Karpas-422 (cell line): ENCODE data around the gene GPR32. TPM values are rescaled to one million over a fixed set of nuclear protein-coding genes. Genes with fewer than 3 reads are reported as not detected.

Source experiments
- DNase-seq: peaks from one replicate; pipeline ENCODE4 v3.0.0-alpha.2; 2015
- H2AFZ ChIP-seq: fragments of 200-600 bp; sonication (generic); 2 replicates; pipeline ENCODE4 v1.6.1; 2014; ENCODE audit warnings: antibody characterized with exemption, low read length, mixed read lengths
- H3K27ac ChIP-seq: fragments of 200-600 bp; sonication (generic); 2 replicates; pipeline ENCODE4 v1.5.1; 2014; ENCODE audit warnings: mild to moderate bottlenecking, low read length, moderate library complexity
- H3K27me3 ChIP-seq: fragments of 200-600 bp; sonication (generic); 2 replicates; pipeline ENCODE4 v1.6.1; 2014; ENCODE audit warnings: low read length, mixed read lengths
- H3K36me3 ChIP-seq: fragments of 200-600 bp; sonication (generic); 2 replicates; pipeline ENCODE4 v1.6.1; 2014; ENCODE audit warnings: low read length, mixed read lengths; ENCODE audit not compliant: insufficient read depth
- H3K4me1 ChIP-seq: fragments of 200-600 bp; sonication (generic); 2 replicates; pipeline ENCODE4 v1.6.1; 2014; ENCODE audit warnings: mild to moderate bottlenecking, low read length, mixed read lengths
- H3K4me2 ChIP-seq: fragments of 200-600 bp; sonication (generic); 2 replicates; pipeline ENCODE4 v1.6.1; 2014; ENCODE audit warnings: low read length, low read depth, mild to moderate bottlenecking; ENCODE audit not compliant: poor library complexity, severe bottlenecking
- H3K4me3 ChIP-seq: fragments of 200-600 bp; sonication (generic); 2 replicates; pipeline ENCODE4 v1.5.1; 2014; ENCODE audit warnings: mild to moderate bottlenecking, antibody characterized with exemption, low read length, mixed read lengths
- H3K79me2 ChIP-seq: fragments of 200-600 bp; sonication (generic); 2 replicates; pipeline ENCODE4 v1.6.1; 2014; ENCODE audit warnings: mild to moderate bottlenecking, low read length, mixed read lengths
- H3K9ac ChIP-seq: fragments of 200-600 bp; sonication (generic); 2 replicates; pipeline ENCODE4 v1.6.0; 2014; ENCODE audit warnings: low read length
- H3K9me2 ChIP-seq: fragments of 200-600 bp; sonication (generic), shearing (Covaris generic); replicated peaks from 2 replicates; pipeline ENCODE4 v1.6.0; 2014; ENCODE audit warnings: mild to moderate bottlenecking, low read length, moderate library complexity; ENCODE audit not compliant: insufficient read depth
- H3K9me3 ChIP-seq: fragments of 300-700, 200-600 bp; sonication (generic); 2 replicates; pipeline ENCODE4 v1.6.1; 2014; ENCODE audit warnings: low read length, mixed read lengths
- H4K20me1 ChIP-seq: fragments of 200-600 bp; sonication (generic); 2 replicates; pipeline ENCODE4 v1.6.1; 2014; ENCODE audit warnings: mild to moderate bottlenecking, antibody characterized with exemption, low read length, low read depth; ENCODE audit not compliant: insufficient read depth
- total RNA-seq: library from RNA; depleted of rRNA; stranded (reverse); fragments of >200 nt; shearing (Covaris generic); gene quantifications from 2 replicates; pipeline ENCODE4 v1.2.3, GENCODE V29; 2014; ENCODE audit warnings: low replicate concordance

The GPR32 gene
- total RNA-seq, 1 experiment from 2014 or later, result not detected

- peak overlapping the region; percentile 66 for H3K4me3 ChIP-seq
- H3K9ac ChIP-seq, result peak overlapping the region; percentile 76
- DNase-seq, result no peak
- no peaks in the 10 kb centered on the region for H3K9me2 ChIP-seq
- H3K9me3 ChIP-seq, result no peaks in the 10 kb centered on the region
- H3K27me3 ChIP-seq, result no peaks in the 10 kb centered on the region
- no peak overlapping the region for H3K27ac ChIP-seq
- no peak overlapping the region for H2AFZ ChIP-seq
- H3K4me1 ChIP-seq, result peaks cover 9% of the 10 kb centered on the region
- no peaks in the 10 kb centered on the region for H3K79me2 ChIP-seq
- H3K36me3 ChIP-seq, result no peaks in the 10 kb centered on the region
- no peaks in the 10 kb centered on the region for H4K20me1 ChIP-seq
- peak overlapping the region; percentile 62 for H3K4me2 ChIP-seq
These were observed 44.9 kb upstream of the GPR32 start for GRCh38 chr19:50725218-50725910.

- Histone ChIP-seq H3K36me3 (no peaks in the 10 kb centered on the region), H3K27ac (no peak overlapping the region), H3K27me3 (no peaks in the 10 kb centered on the region), H2AFZ (no peak overlapping the region), H3K9me2 (no peaks in the 10 kb centered on the region), H4K20me1 (no peaks in the 10 kb centered on the region), H3K9me3 (no peaks in the 10 kb centered on the region), H3K4me1 (peaks cover 9% of the 10 kb centered on the region), H3K79me2 (no peaks in the 10 kb centered on the region), H3K9ac (no peak overlapping the region), H3K4me2 (peak overlapping the region; percentile 62), H3K4me3 (peak overlapping the region; percentile 66; the same call in 1 of the 2 replicates)
- DNase-seq, result no peak
These were observed 44.4 kb upstream of the GPR32 start for GRCh38 chr19:50725911-50726230.

GRCh38 chr19:50728084-50728737 is 42.1 kb upstream of the GPR32 start:
- no peaks in the 10 kb centered on the region for H3K9me2 ChIP-seq
- H3K4me3 ChIP-seq, result no peak overlapping the region
- H3K79me2 ChIP-seq, result no peaks in the 10 kb centered on the region
- no peaks in the 10 kb centered on the region for H3K36me3 ChIP-seq
- H3K4me1 ChIP-seq, result peaks cover 9% of the 10 kb centered on the region
- no peak overlapping the region for H3K4me2 ChIP-seq
- H3K27ac ChIP-seq, result no peak overlapping the region
- no peak for DNase-seq
- H4K20me1 ChIP-seq, result no peaks in the 10 kb centered on the region
- H2AFZ ChIP-seq, result no peak overlapping the region
- no peaks in the 10 kb centered on the region for H3K27me3 ChIP-seq
- H3K9me3 ChIP-seq, result no peaks in the 10 kb centered on the region
- no peak overlapping the region for H3K9ac ChIP-seq

GRCh38 chr19:50729894-50730293 is 40.4 kb upstream of the GPR32 start:
- Histone ChIP-seq H3K27me3 (no peaks in the 10 kb centered on the region), H3K36me3 (no peaks in the 10 kb centered on the region), H3K4me3 (no peak overlapping the region), H4K20me1 (no peaks in the 10 kb centered on the region), H3K9me3 (no peaks in the 10 kb centered on the region), H3K27ac (no peak overlapping the region), H3K4me1 (peaks cover 9% of the 10 kb centered on the region), H2AFZ (no peak overlapping the region), H3K9ac (no peak overlapping the region), H3K79me2 (no peaks in the 10 kb centered on the region), H3K9me2 (no peaks in the 10 kb centered on the region), H3K4me2 (no peak overlapping the region)
- no peak for DNase-seq

- no peaks in the 10 kb centered on the region for H3K27me3 ChIP-seq
- H3K79me2 ChIP-seq, result no peaks in the 10 kb centered on the region
- DNase-seq, result no peak
- no peaks in the 10 kb centered on the region for H3K9me2 ChIP-seq
- H2AFZ ChIP-seq, result no peak overlapping the region
- H3K4me2 ChIP-seq, result no peak overlapping the region
- no peaks in the 10 kb centered on the region for H4K20me1 ChIP-seq
- 0 out of 2 replicates have a peak, but pooled peaks cover 3% of the 10 kb centered on the region for H3K4me1 ChIP-seq
- no peak overlapping the region for H3K9ac ChIP-seq
- H3K9me3 ChIP-seq, result no peaks in the 10 kb centered on the region
- no peak overlapping the region for H3K27ac ChIP-seq
- H3K36me3 ChIP-seq, result no peaks in the 10 kb centered on the region
- no peak overlapping the region for H3K4me3 ChIP-seq
These were observed 34.4 kb upstream of the GPR32 start for GRCh38 chr19:50735869-50736268.

- H3K9ac ChIP-seq, result no peak overlapping the region
- no peaks in the 10 kb centered on the region for H3K36me3 ChIP-seq
- no peaks in the 10 kb centered on the region for H3K9me3 ChIP-seq
- H3K27me3 ChIP-seq, result no peaks in the 10 kb centered on the region
- no peak overlapping the region for H3K4me2 ChIP-seq
- DNase-seq, result no peak
- H3K79me2 ChIP-seq, result no peaks in the 10 kb centered on the region
- H2AFZ ChIP-seq, result no peak overlapping the region
- no peaks in the 10 kb centered on the region for H3K9me2 ChIP-seq
- no peak overlapping the region for H3K27ac ChIP-seq
- H3K4me1 ChIP-seq, result 0 out of 2 replicates have a peak, but pooled peaks cover 3% of the 10 kb centered on the region
- no peaks in the 10 kb centered on the region for H4K20me1 ChIP-seq
- no peak overlapping the region for H3K4me3 ChIP-seq
These were observed 33.9 kb upstream of the GPR32 start for GRCh38 chr19:50736338-50736737.

GRCh38 chr19:50739132-50739913 is 30.9 kb upstream of the GPR32 start:
- no peaks in the 10 kb centered on the region for H3K27me3 ChIP-seq
- H3K9me2 ChIP-seq, result no peaks in the 10 kb centered on the region
- no peaks in the 10 kb centered on the region for H3K36me3 ChIP-seq
- DNase-seq, result no peak
- no peak overlapping the region for H3K27ac ChIP-seq
- H3K79me2 ChIP-seq, result no peaks in the 10 kb centered on the region
- no peak overlapping the region for H3K9ac ChIP-seq
- H3K4me2 ChIP-seq, result no peak overlapping the region
- no peak overlapping the region for H3K4me3 ChIP-seq
- H3K9me3 ChIP-seq, result no peaks in the 10 kb centered on the region
- H2AFZ ChIP-seq, result no peak overlapping the region
- no peaks in the 10 kb centered on the region for H4K20me1 ChIP-seq
- 0 out of 2 replicates have a peak, but pooled peaks cover 3% of the 10 kb centered on the region for H3K4me1 ChIP-seq

- Histone ChIP-seq H3K4me2 (no peak overlapping the region), H3K27me3 (no peaks in the 10 kb centered on the region), H3K79me2 (no peaks in the 10 kb centered on the region), H4K20me1 (no peaks in the 10 kb centered on the region), H2AFZ (no peak overlapping the region), H3K9me2 (no peaks in the 10 kb centered on the region), H3K4me3 (no peak overlapping the region), H3K9me3 (no peaks in the 10 kb centered on the region), H3K36me3 (no peaks in the 10 kb centered on the region), H3K4me1 (peaks cover 5% of the 10 kb centered on the region), H3K27ac (no peak overlapping the region), H3K9ac (no peak overlapping the region)
- DNase-seq, result no peak
These were observed 30.3 kb upstream of the GPR32 start for GRCh38 chr19:50739914-50740426.
